Right lobe of liver (tissue), 4 donors: ENCODE data around the gene FGA.

Experiments
- CTCF ChIP-seq, 4 donors: fragments of 200-600 bp in 3 of 4; fragments of 450-650 bp in 1 of 4; IDR thresholded peaks; one replicate each; pipeline versions ENCODE4 v1.5.1 to v1.8.0; 2016 to 2022; ENCODE audit warnings: antibody characterized with exemption in 4 of 4, mild to moderate bottlenecking in 2 of 4
- POLR2A ChIP-seq: fragments of 450-650 bp; IDR thresholded peaks from one replicate; pipeline ENCODE4 v1.6.1; 2017; ENCODE audit warnings: antibody characterized with exemption, mild to moderate bottlenecking
- donor health status: DM: no; HTN: no; CAD: no.
- donor health status: DM: no; HTN: no; CAD: no.
- donor health status: DM: no; HTN: yes; CAD: no.

- TF ChIP-seq CTCF (IDR thresholded peaks at IDR 0.05) (peak; percentile 79 to 97 (median 94)), POLR2A (no peak)
These were observed 38.5 kb downstream of the FGA start for GRCh38 chr4:154551872-154552686.
